ENCODE measurements around the gene ARHGAP12.
"Not testable (repeated sequence)": the region's sequence is repeated elsewhere in the genome, so short reads cannot be mapped to it uniquely, and the experiment has no call there.

ARHGAP12 gene

GRCh38 chr10:31769564-31769963 is 159.1 kb downstream of the ARHGAP12 start:
- no peak for DNase-seq (ENCODE audit: low spot score)

DNA sequence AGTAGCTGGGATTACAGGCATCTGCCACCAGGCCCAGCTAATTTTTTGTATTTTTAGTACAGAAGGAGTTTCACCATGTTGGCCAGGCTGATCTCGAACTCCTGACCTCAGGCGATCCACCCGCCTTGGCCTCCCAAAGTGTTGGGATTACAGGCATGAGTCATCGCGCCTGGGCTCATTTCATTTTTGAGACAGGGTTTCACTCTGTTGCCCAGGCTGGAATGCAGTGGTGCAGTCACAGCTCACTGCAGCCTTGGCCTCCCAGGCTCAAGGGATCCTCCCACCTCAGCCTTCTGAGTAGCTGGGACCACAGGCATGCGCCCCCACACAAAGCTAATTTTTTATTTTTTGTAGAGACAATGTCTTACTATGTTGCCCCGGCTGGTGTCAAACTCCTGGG is 159.7 kb downstream of the ARHGAP12 start:
- not testable (repeated sequence) for DNase-seq (ENCODE audit: low spot score)

DNA sequence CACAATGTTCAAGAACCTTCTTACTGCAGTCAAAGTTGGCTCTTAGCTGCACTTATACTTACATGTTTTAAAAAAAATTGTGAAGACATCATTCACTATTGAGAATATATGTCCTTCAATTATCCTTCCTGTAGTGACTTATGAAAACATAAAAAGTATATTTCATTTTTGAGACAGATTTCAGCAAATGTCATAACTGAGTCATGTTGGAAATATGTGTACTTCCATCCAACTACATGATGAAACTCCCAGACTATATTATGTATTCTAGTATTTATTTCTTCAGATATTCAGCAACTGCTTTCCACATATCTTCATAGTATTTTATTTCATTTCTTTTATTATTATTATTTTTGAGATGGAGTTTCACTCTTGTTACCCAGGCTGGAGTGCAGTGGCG is 160.2 kb downstream of the ARHGAP12 start:
- DNase-seq (ENCODE audit: low spot score) = no peak

DNA sequence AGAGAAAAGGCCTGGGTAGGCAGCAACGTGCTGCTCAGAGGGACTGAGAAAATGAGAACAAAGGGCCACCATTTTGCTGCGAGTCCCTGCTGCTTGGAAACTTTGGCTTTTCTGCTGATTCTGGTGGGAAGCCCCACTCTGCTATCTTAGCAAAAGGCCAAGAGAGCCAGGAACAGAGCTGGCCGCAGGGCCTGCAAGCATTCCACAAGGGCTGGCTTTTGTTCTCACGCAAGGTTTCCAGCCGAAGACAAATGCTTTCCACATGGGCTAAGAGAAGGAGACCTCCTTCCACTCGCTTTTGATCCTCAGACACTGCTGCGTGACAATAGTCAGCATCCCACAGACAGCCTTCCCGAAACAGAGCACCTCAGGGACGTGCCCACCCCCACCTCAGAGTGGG is 163.1 kb downstream of the ARHGAP12 start:
- DNase-seq (ENCODE audit: low spot score) = no peak

DNA sequence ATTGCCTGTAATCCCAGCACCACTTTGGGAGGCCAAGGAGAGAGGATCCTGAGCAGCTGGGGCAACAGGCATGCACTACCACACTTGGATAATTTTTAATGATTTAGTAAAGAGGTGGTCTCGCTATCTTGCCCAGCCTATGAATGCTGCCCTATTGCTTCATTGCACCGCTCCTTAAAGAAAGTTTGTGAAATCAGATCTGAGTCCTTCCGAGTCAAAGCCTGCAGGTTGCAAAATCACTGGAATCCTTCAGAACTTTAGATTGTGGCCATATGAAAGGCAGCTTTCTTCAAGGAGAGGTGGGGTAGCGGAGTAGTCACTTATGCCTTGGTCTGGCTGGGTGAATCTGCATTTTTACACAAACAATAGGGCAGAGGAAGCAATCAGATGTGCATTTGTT is 166.3 kb downstream of the ARHGAP12 start:
- DNase-seq (ENCODE audit: low spot score) = no peak

GRCh38 chr10:31761156-31761555 is 167.5 kb downstream of the ARHGAP12 start:
- no peak for DNase-seq (ENCODE audit: low spot score)

DNA sequence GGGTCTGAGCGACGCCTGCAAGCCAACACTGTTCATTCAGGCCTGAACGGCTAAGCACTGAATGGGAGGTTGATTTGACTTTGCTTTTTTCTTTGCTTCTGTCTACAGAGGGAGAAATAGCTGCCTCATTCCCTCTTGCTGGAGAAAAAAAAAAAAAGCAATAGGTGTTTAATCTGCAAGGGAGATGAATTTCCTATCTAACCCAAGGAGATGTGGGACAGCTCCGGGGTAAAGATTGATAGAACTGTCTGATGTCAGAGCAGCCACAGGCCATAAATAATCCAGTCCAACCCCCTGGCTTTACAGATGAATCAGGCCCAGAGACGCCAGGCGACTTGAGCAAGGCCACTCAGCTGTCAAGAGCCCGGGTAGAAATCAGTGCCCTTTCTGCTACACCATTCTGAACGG is 168.0 kb downstream of the ARHGAP12 start:
- no peak for DNase-seq (ENCODE audit: low spot score)

DNA sequence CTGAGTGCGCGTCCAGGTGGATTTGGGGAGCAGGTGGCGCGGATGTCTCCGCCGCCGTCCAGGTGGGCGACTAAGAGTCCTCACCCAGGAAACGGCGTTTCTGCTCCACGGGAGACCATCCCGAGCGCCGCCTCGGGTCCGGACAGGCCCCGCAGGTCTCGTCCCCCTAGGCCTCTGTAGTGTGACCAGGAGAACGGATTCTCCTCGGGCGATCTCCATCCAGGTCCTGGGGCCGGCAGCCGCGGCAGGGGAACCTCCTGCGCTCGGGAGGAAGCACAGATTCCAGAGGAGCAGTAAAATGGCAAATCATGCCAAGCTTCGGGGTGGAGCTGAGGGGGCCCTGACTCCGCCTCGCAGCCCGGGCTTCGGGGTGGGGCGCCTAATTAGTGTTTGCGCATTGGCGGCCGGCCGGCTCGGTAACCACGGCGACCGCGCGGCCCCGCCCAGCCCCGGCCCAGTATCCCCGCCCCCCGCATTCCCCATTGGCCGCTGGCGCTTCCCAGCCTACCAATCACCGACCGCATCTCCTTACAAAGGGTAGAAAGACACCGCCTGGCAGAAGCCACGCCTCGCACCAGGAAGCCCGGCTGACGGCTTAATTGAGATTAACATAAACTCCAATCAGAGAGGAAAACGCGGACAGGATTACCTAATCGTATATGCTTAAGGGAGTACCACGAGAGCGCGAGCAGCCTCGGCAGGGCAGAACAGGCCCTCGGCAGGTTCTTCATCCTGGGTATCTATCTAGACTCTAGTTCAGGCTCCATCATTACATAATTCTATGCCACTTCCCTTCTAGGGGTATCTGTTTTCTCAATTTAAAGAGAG is 168.6 kb downstream of the ARHGAP12 start:
- DNase-seq (ENCODE audit: low spot score) = peak; percentile 97

DNA sequence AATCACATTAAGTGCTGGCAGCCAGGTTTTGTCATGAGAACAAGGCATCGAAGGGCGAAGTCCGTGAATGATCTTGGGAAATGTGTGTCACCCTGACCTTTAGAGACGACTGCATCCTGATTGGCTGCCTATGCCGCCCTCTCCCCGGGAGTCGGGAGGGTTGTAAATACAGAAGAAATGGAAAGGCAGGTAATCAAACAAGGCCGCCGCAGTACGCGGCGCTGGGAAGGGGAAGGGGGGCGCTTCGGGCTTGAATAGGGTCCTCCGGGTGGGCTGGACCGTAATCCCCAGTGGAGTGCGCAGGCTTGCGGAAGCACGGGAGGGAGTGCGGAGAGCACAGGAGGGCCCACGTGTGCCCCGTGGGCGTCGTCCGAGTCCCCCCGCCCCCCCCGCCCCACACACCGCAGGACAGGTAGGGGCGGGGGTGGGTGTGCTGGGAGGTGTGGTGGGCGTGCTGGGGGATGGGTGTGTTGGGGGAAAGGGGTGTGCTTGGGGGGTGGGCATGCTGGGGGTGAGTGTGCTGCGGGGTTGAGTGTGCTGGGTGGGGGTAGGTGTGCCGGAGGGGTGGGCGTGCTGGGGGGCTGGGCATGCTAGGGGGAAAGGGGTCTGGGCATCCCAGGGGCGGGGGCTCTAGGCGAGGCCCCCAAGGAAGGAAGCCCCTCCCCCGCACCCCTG is 169.4 kb downstream of the ARHGAP12 start:
- DNase-seq (ENCODE audit: low spot score) = no peak

- no peak for DNase-seq (ENCODE audit: low spot score)
Measured at GRCh38 chr10:31758495-31758894, 170.1 kb downstream of the ARHGAP12 start.

- no peak for DNase-seq (ENCODE audit: low spot score)
Measured at GRCh38 chr10:31757831-31758230, 170.8 kb downstream of the ARHGAP12 start.

GRCh38 chr10:31757386-31757791 is 171.2 kb downstream of the ARHGAP12 start:
- DNase-seq (ENCODE audit: low spot score) = no peak

DNA sequence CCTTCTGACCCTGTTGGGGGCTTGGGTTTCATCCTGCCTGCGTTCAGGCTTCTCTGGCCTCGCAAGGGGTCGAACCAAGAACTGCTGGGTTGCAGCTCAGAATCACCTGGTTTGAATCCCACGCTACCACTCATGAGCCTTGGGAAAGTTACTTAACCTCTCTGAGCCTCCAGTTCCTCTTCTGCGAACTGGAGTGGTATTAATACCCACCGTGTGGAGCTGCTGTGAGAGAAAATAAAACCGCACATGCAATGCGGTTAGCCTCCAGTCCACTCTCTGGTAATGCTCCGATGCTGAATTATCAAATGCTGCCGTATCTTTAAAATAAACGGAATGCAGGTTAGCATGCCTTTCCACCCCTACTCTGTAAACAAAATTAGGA is 171.9 kb downstream of the ARHGAP12 start:
- DNase-seq (ENCODE audit: low spot score) = no peak

DNA sequence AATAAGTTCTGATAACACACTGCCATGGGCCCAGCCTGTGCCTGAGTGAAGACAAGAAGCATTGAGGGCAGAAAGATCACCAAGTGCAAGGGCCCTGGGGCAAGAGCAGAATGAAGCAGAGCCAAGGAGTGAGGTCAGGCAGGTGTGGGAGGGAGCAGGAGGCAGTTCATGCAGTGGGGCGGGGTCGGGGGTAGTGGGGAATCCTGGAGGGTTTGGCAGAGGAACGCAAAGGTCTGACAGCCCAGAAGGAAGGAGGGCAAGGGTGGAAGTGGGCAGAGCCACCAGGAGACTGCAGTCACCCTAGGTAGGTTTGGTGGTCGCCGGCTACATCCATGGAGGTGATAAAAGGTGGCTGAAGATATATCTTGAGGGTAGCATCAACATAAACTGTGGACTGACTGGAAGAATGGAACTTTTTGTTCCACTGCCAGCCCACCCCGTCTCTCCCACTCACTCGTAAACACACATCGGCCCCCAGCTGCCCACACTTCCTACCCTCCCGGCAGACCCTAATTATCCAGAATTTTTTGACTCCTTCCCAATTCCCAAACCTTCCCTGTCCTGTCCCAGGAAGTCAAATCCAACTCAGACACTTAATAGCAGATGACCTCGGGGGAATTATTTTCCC is 172.4 kb downstream of the ARHGAP12 start:
- DNase-seq (ENCODE audit: low spot score) = no peak

All from putamen (tissue), 1 donor.